ENCODE data around the gene SLC7A6.

- no peak for TF ChIP-seq POLR2AphosphoS5 (IDR thresholded peaks at IDR 0.05; ENCODE audit: low read length)
- TF ChIP-seq SP1 (IDR thresholded peaks at IDR 0.05; ENCODE audit: low read depth, low read length): no peak
- TF ChIP-seq MAX (IDR thresholded peaks at IDR 0.05; ENCODE audit: low read depth, low read length): no peak
- TF ChIP-seq E2F8 (IDR thresholded peaks at IDR 0.05; ENCODE audit: low read depth, partially characterized antibody): no peak
- no peak for TF ChIP-seq CTCF (IDR thresholded peaks at IDR 0.05 in 2 of 3, conservative IDR thresholded peaks at IDR 0.05 in 1 of 3; ENCODE audit: control insufficient read depth in 2 of 3, extremely low read depth in 1 of 3, insufficient read depth in 1 of 3, low read depth in 3 of 3, low read length in 3 of 3)
- no peak for TF ChIP-seq NRF1 (conservative IDR thresholded peaks at IDR 0.05; ENCODE audit: low read depth, low read length)
These were observed 27.5 kb upstream of the SLC7A6 start for GRCh38 chr16:68236826-68237242.

Measured in GM12878 (cell line).